HG03354 (cell line): ENCODE measurements around the gene GALNT8.

Source experiments
- ATAC-seq: cut with Tn5 transposase; IDR thresholded peaks from one replicate; pipeline ENCODE4 v1.9.1; 2021; ENCODE audit warnings: mild to moderate bottlenecking; ENCODE audit not compliant: unreplicated experiment, poor library complexity, severe bottlenecking

The GALNT8 gene

DNA sequence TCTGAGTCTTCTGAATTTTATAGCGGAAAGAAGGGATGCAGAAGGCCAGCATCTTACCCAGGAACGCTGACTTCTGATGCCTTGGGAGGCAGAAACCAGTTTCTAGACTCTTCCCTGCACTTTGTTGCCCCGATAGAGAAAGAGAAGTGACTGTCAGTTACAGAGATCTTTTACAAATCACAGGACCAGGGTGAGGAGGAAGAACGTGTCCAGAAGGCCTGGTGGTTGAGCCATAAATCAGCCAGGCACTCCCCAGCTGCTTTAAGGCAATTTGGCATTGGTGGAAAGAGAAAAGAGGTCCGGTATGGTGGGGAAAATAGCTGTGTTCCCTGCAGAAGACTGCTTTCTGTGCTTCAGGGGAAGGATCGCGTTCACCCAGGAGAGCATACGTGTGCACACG lies 100.8 kb downstream of the GALNT8 start:
- ATAC-seq, result no peak
